Measurements from ENCODE around the gene TRAPPC3.
A peak's percentile ranks its signal among the peaks of the same experiment; 100 is the strongest.

Gene TRAPPC3

GRCh38 chr1:36088265-36088576, 61.1 kb downstream of the TRAPPC3 start:
- H3K4me3 ChIP-seq (replicated peaks; ENCODE audit: low read depth, low read length) = peak overlapping the region; percentile 87
- no peak for DNase-seq (ENCODE audit: low read depth)
- TF ChIP-seq CTCF (IDR thresholded peaks at IDR 0.05; ENCODE audit: low read length, missing control alignments) = no peak

DNA sequence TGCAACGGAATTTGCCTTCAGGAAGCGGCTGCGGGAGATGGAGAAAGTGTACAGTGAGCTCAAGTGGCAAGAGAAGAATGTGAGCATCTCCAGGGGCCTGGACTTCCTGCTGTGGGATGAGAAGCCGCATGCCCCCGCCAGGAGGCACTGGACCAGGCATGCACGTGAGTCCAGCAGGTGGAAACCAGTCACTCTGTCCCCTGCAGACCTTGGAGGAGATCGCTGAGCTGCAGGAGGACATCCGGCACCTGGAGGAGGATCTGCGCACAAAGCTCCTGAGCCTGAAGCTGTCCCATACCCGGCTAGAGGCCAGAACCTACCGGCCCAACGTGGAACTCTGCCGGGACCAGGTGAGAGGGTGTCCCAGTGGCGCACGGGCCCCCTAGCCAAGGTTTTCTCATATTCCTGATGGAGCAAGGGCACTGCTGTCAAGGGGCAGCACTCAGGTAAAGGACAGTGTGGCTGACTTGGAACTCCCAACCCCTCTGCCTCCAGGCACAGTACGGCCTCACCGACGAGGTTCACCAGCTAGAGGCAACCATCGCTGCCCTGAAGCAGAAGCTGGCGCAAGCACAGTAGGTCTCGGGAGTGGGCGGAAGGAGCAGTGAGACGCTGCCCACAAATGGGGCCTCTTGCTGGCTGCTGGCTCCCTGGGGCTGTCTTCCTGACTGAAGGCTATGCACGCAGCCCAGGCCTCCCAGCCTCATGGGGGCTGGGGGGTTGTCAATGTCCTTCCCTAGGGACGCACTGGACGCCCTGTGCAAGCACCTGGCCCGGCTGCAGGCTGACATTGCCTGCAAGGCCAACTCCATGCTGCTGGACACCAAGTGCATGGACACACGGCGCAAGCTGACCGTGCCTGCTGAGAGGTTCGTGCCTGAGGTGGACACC, 61.8 kb downstream of the TRAPPC3 start:
- no peak for DNase-seq (ENCODE audit: low read depth)
- H3K4me3 ChIP-seq (replicated peaks; ENCODE audit: low read depth, low read length) = no peak overlapping the region
- no peak for TF ChIP-seq CTCF (IDR thresholded peaks at IDR 0.05; ENCODE audit: low read length, missing control alignments)

Data from fibroblast of pulmonary artery (primary cell).